WTC11 (cell line): ENCODE measurements around the gene LTF. TPM values are rescaled to one million over a fixed set of nuclear protein-coding genes. Genes with fewer than 3 reads are reported as not detected.

ENCODE experiments used
- ATAC-seq: fragments of 200-7000 bp; cut with Tn5 transposase; 2 replicates; pipeline ENCODE4 v1.10.0; 2021; ENCODE audit warnings: mild to moderate bottlenecking, moderate library complexity
- CTCF ChIA-PET: fragments of 300-600 bp; sonication (Branson Sonifier 250); formaldehyde crosslinking; loops from one replicate; lab custom pipeline; 2021; ENCODE audit warnings: antibody characterized with exemption; lab: Charles Lee
- POLR2A ChIA-PET: fragments of 350-600 bp; sonication (Branson Sonifier 250); formaldehyde crosslinking; loops from one replicate; lab custom pipeline; 2021; ENCODE audit warnings: antibody characterized with exemption; lab: Charles Lee
- DNase-seq: peaks from one replicate; pipeline ENCODE4 v3.0.0; 2021; ENCODE audit warnings: low spot score
- H3K27ac Mint-ChIP-seq: 2 replicates; pipeline ENCODE4 v1.8.0; 2021; ENCODE audit warnings: mixed read lengths
- H3K27me3 Mint-ChIP-seq: 2 replicates; pipeline ENCODE4 v1.8.0; 2021; ENCODE audit warnings: low read depth, mild to moderate bottlenecking, moderate library complexity, mixed read lengths
- H3K36me3 Mint-ChIP-seq: 2 replicates; pipeline ENCODE4 v1.8.0; 2021; ENCODE audit warnings: mixed read lengths
- H3K4me1 Mint-ChIP-seq: 2 replicates; pipeline ENCODE4 v1.8.0; 2022; ENCODE audit warnings: mixed read lengths
- H3K4me3 Mint-ChIP-seq: 2 replicates; pipeline ENCODE4 v1.8.0; 2021; ENCODE audit warnings: mild to moderate bottlenecking, moderate library complexity, mixed read lengths
- H3K9me3 Mint-ChIP-seq: 2 replicates; pipeline ENCODE4 v1.8.0; 2021; ENCODE audit warnings: mixed read lengths
- ELF4 ChIP-seq: sonication (generic); formaldehyde crosslinking; IDR thresholded peaks from 2 replicates; pipeline ENCODE4 v1.8.1; 2022; ENCODE audit warnings: low read depth, mild to moderate bottlenecking, moderate library complexity, missing genetic modification reagents
- ESRRA ChIP-seq: sonication (generic); formaldehyde crosslinking; IDR thresholded peaks from 2 replicates; pipeline ENCODE4 v1.8.1; 2022; ENCODE audit warnings: mild to moderate bottlenecking, missing genetic modification reagents, borderline replicate concordance
- HMGA2 ChIP-seq: fragments of 250-450 bp; sonication (Bioruptor Pico); IDR thresholded peaks from 2 replicates; pipeline ENCODE4 v1.4.0; 2021; ENCODE audit warnings: mild to moderate bottlenecking, moderate library complexity
- NFE2L1 ChIP-seq: sonication (generic); formaldehyde crosslinking; IDR thresholded peaks from 2 replicates; pipeline ENCODE4 v1.8.1; 2023; ENCODE audit warnings: missing genetic modification reagents
- RORB ChIP-seq: fragments of 250-450 bp; sonication (Bioruptor Pico); IDR thresholded peaks from 2 replicates; pipeline ENCODE4 v1.9.0; 2021; ENCODE audit warnings: mild to moderate bottlenecking
- SOX15 ChIP-seq: fragments of 250-450 bp; sonication (Bioruptor Pico); IDR thresholded peaks from 2 replicates; pipeline ENCODE4 v1.9.0; 2021; ENCODE audit warnings: mild to moderate bottlenecking
- ZBTB21 ChIP-seq: sonication (generic); formaldehyde crosslinking; IDR thresholded peaks from 2 replicates; pipeline ENCODE4 v1.8.1; 2023; ENCODE audit warnings: mild to moderate bottlenecking, missing genetic modification reagents, borderline replicate concordance
- ZNF138 ChIP-seq: sonication (generic); formaldehyde crosslinking; conservative IDR thresholded peaks from 2 replicates; pipeline ENCODE4 v1.8.1; 2022; ENCODE audit warnings: mild to moderate bottlenecking, moderate library complexity, missing genetic modification reagents
- ZNF232 ChIP-seq: sonication (generic); formaldehyde crosslinking; IDR thresholded peaks from 2 replicates; pipeline ENCODE4 v1.8.0; 2022; ENCODE audit warnings: mild to moderate bottlenecking, missing genetic modification reagents
- ZNF263 ChIP-seq: sonication (generic); formaldehyde crosslinking; IDR thresholded peaks from 2 replicates; pipeline ENCODE4 v1.8.1; 2022; ENCODE audit warnings: low read depth, mild to moderate bottlenecking, moderate library complexity, missing genetic modification reagents
- ZNF396 ChIP-seq: fragments of 250-450 bp; sonication (Bioruptor Pico); IDR thresholded peaks from 2 replicates; pipeline ENCODE4 v1.8.0; 2021; ENCODE audit warnings: mild to moderate bottlenecking, moderate library complexity, borderline replicate concordance
- total RNA-seq: library from RNA; stranded (reverse); gene quantifications from 3 replicates; pipeline ENCODE4 v1.2.3, GENCODE V29; 2021
- TF ChIP-seq, protein P1 (sequence below): sonication (generic); formaldehyde crosslinking; IDR thresholded peaks from 2 replicates; pipeline ENCODE4 v1.8.1; 2022; ENCODE audit warnings: low read depth, missing genetic modification reagents, borderline replicate concordance
- TF ChIP-seq, protein P2 (sequence below): sonication (generic); formaldehyde crosslinking; IDR thresholded peaks from 2 replicates; pipeline ENCODE4 v1.8.0; 2022; ENCODE audit warnings: mild to moderate bottlenecking, missing genetic modification reagents
- TF ChIP-seq, protein P3 (sequence below): sonication (generic); formaldehyde crosslinking; conservative IDR thresholded peaks from 2 replicates; pipeline ENCODE4 v1.8.1; 2022; ENCODE audit warnings: mild to moderate bottlenecking, missing genetic modification reagents
- TF ChIP-seq, protein P4 (sequence below): sonication (generic); formaldehyde crosslinking; IDR thresholded peaks from 2 replicates; pipeline ENCODE4 v1.8.1; 2023; ENCODE audit warnings: mild to moderate bottlenecking, missing genetic modification reagents, borderline replicate concordance
- TF ChIP-seq, protein P5 (sequence below): fragments of 250-450 bp; sonication (Bioruptor Pico); IDR thresholded peaks from 2 replicates; pipeline ENCODE4 v1.9.0; 2021; ENCODE audit warnings: mild to moderate bottlenecking, borderline replicate concordance
- TF ChIP-seq, protein P6 (sequence below): sonication (generic); formaldehyde crosslinking; IDR thresholded peaks from 2 replicates; pipeline ENCODE4 v1.8.0; 2022; ENCODE audit warnings: mild to moderate bottlenecking, missing genetic modification reagents
- TF ChIP-seq, protein P7 (sequence below): sonication (generic); formaldehyde crosslinking; IDR thresholded peaks from 2 replicates; pipeline ENCODE4 v1.8.0; 2023; ENCODE audit warnings: missing genetic modification reagents
- TF ChIP-seq, protein P8 (sequence below): sonication (generic); formaldehyde crosslinking; IDR thresholded peaks from 2 replicates; pipeline ENCODE4 v1.8.1; 2023; ENCODE audit warnings: mild to moderate bottlenecking, missing genetic modification reagents

Gene LTF
- total RNA-seq, 1 experiment from 2014 or later = 0.22 TPM

DNA sequence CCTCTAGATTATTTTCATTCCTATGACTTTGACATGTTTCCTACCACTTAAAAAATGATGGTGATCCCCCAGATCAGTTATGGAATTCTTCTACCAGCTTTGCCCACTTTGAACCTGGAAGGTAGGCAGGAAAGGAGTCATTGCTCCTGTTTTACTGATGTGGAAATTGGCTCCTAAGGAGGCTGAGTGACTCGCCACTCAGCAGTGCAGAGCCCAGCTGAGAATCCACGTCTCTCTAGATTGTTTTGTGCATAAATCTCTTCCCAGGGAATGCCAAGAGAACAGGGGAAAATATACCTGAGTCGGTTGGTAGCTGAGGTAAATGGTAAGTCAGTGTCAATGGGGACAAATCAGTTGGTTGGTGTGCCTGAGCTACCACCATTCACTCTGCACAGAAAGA is 4.7 kb downstream of the LTF start:
- H3K27me3 Mint-ChIP-seq = peaks cover 29% of the 10 kb centered on the region
- CTCF ChIA-PET = interaction anchor here (1.4 to 2.1 kb wide), 2 partner anchors 10 to 29 kb away, joined by 4 to 11 read pairs; no protein-coding TSS in a partner anchor
- no peak overlapping the region for H3K27ac Mint-ChIP-seq
- POLR2A ChIA-PET = no interaction called here
- ATAC-seq = no peak
- DNase-seq = no peak
- H3K4me1 Mint-ChIP-seq = peaks cover 3% of the 10 kb centered on the region
- peaks cover 7% of the 10 kb centered on the region for H3K36me3 Mint-ChIP-seq
- H3K9me3 Mint-ChIP-seq = peaks cover 17% of the 10 kb centered on the region
- no peak for TF ChIP-seq HMGA2 (CRISPR knock-in tag)
- TF ChIP-seq ZNF138 (CRISPR knock-in tag) = no peak
- TF ChIP-seq ZNF263 (CRISPR knock-in tag) = no peak
- TF ChIP-seq, protein P1, sequence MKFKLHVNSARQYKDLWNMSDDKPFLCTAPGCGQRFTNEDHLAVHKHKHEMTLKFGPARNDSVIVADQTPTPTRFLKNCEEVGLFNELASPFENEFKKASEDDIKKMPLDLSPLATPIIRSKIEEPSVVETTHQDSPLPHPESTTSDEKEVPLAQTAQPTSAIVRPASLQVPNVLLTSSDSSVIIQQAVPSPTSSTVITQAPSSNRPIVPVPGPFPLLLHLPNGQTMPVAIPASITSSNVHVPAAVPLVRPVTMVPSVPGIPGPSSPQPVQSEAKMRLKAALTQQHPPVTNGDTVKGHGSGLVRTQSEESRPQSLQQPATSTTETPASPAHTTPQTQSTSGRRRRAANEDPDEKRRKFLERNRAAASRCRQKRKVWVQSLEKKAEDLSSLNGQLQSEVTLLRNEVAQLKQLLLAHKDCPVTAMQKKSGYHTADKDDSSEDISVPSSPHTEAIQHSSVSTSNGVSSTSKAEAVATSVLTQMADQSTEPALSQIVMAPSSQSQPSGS (CRISPR knock-in tag) = no peak
- TF ChIP-seq ZBTB21 (CRISPR knock-in tag) = no peak
- no peak for TF ChIP-seq NFE2L1 (CRISPR knock-in tag)
- TF ChIP-seq RORB (CRISPR knock-in tag) = no peak
- TF ChIP-seq, protein P2, sequence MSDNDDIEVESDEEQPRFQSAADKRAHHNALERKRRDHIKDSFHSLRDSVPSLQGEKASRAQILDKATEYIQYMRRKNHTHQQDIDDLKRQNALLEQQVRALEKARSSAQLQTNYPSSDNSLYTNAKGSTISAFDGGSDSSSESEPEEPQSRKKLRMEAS (CRISPR knock-in tag) = no peak
- TF ChIP-seq, protein P3, sequence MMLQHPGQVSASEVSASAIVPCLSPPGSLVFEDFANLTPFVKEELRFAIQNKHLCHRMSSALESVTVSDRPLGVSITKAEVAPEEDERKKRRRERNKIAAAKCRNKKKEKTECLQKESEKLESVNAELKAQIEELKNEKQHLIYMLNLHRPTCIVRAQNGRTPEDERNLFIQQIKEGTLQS (CRISPR knock-in tag) = no peak
- H3K4me3 Mint-ChIP-seq = no peak overlapping the region

DNA sequence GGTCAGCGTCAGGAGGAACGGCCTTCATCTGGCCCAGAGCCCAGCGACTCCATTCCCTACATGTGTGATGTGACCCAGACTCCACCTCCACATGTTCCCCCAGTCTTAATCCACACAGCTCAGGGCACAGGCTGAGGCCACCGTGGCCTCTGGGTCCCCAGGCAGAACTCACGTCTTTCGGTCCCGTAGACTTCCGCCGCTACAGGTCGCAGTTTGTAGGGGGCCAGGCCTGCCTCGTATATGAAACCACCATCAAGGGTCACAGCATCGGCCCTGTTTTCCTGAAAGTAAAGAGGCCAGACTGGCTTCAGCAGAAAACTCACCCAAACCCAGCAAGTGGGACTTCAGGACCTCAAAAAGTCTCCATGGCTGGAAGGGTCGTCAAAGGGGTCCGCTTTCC is 8.6 kb downstream of the LTF start:
- Mint-ChIP-seq H3K4me3 (no peak overlapping the region), H3K27me3 (0 out of 2 replicates have a peak, but pooled peaks cover 3% of the 10 kb centered on the region), H3K27ac (no peak overlapping the region), H3K9me3 (peaks cover 12% of the 10 kb centered on the region), H3K4me1 (no peaks in the 10 kb centered on the region), H3K36me3 (peaks cover 7% of the 10 kb centered on the region)
- DNase-seq = no peak
- POLR2A ChIA-PET = no interaction called here
- CTCF ChIA-PET = interaction anchor here (1.3 kb wide), 1 partner anchor 32 kb away, joined by 5 read pairs; no protein-coding TSS in a partner anchor
- ATAC-seq = no peak
- TF ChIP-seq, protein P4, sequence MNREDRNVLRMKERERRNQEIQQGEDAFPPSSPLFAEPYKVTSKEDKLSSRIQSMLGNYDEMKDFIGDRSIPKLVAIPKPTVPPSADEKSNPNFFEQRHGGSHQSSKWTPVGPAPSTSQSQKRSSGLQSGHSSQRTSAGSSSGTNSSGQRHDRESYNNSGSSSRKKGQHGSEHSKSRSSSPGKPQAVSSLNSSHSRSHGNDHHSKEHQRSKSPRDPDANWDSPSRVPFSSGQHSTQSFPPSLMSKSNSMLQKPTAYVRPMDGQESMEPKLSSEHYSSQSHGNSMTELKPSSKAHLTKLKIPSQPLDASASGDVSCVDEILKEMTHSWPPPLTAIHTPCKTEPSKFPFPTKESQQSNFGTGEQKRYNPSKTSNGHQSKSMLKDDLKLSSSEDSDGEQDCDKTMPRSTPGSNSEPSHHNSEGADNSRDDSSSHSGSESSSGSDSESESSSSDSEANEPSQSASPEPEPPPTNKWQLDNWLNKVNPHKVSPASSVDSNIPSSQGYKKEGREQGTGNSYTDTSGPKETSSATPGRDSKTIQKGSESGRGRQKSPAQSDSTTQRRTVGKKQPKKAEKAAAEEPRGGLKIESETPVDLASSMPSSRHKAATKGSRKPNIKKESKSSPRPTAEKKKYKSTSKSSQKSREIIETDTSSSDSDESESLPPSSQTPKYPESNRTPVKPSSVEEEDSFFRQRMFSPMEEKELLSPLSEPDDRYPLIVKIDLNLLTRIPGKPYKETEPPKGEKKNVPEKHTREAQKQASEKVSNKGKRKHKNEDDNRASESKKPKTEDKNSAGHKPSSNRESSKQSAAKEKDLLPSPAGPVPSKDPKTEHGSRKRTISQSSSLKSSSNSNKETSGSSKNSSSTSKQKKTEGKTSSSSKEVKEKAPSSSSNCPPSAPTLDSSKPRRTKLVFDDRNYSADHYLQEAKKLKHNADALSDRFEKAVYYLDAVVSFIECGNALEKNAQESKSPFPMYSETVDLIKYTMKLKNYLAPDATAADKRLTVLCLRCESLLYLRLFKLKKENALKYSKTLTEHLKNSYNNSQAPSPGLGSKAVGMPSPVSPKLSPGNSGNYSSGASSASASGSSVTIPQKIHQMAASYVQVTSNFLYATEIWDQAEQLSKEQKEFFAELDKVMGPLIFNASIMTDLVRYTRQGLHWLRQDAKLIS = no peak
- no peak for TF ChIP-seq ESRRA (CRISPR knock-in tag)
- TF ChIP-seq, protein P5, sequence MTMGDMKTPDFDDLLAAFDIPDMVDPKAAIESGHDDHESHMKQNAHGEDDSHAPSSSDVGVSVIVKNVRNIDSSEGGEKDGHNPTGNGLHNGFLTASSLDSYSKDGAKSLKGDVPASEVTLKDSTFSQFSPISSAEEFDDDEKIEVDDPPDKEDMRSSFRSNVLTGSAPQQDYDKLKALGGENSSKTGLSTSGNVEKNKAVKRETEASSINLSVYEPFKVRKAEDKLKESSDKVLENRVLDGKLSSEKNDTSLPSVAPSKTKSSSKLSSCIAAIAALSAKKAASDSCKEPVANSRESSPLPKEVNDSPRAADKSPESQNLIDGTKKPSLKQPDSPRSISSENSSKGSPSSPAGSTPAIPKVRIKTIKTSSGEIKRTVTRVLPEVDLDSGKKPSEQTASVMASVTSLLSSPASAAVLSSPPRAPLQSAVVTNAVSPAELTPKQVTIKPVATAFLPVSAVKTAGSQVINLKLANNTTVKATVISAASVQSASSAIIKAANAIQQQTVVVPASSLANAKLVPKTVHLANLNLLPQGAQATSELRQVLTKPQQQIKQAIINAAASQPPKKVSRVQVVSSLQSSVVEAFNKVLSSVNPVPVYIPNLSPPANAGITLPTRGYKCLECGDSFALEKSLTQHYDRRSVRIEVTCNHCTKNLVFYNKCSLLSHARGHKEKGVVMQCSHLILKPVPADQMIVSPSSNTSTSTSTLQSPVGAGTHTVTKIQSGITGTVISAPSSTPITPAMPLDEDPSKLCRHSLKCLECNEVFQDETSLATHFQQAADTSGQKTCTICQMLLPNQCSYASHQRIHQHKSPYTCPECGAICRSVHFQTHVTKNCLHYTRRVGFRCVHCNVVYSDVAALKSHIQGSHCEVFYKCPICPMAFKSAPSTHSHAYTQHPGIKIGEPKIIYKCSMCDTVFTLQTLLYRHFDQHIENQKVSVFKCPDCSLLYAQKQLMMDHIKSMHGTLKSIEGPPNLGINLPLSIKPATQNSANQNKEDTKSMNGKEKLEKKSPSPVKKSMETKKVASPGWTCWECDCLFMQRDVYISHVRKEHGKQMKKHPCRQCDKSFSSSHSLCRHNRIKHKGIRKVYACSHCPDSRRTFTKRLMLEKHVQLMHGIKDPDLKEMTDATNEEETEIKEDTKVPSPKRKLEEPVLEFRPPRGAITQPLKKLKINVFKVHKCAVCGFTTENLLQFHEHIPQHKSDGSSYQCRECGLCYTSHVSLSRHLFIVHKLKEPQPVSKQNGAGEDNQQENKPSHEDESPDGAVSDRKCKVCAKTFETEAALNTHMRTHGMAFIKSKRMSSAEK (CRISPR knock-in tag) = no peak
- TF ChIP-seq, protein P6, sequence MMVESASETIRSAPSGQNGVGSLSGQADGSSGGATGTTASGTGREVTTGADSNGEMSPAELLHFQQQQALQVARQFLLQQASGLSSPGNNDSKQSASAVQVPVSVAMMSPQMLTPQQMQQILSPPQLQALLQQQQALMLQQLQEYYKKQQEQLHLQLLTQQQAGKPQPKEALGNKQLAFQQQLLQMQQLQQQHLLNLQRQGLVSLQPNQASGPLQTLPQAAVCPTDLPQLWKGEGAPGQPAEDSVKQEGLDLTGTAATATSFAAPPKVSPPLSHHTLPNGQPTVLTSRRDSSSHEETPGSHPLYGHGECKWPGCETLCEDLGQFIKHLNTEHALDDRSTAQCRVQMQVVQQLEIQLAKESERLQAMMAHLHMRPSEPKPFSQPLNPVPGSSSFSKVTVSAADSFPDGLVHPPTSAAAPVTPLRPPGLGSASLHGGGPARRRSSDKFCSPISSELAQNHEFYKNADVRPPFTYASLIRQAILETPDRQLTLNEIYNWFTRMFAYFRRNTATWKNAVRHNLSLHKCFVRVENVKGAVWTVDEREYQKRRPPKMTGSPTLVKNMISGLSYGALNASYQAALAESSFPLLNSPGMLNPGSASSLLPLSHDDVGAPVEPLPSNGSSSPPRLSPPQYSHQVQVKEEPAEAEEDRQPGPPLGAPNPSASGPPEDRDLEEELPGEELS = no peak
- TF ChIP-seq, protein P7, sequence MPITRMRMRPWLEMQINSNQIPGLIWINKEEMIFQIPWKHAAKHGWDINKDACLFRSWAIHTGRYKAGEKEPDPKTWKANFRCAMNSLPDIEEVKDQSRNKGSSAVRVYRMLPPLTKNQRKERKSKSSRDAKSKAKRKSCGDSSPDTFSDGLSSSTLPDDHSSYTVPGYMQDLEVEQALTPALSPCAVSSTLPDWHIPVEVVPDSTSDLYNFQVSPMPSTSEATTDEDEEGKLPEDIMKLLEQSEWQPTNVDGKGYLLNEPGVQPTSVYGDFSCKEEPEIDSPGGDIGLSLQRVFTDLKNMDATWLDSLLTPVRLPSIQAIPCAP = no peak
- TF ChIP-seq ELF4 (CRISPR knock-in tag) = no peak
- no peak for TF ChIP-seq ZNF232
- TF ChIP-seq, protein P8, sequence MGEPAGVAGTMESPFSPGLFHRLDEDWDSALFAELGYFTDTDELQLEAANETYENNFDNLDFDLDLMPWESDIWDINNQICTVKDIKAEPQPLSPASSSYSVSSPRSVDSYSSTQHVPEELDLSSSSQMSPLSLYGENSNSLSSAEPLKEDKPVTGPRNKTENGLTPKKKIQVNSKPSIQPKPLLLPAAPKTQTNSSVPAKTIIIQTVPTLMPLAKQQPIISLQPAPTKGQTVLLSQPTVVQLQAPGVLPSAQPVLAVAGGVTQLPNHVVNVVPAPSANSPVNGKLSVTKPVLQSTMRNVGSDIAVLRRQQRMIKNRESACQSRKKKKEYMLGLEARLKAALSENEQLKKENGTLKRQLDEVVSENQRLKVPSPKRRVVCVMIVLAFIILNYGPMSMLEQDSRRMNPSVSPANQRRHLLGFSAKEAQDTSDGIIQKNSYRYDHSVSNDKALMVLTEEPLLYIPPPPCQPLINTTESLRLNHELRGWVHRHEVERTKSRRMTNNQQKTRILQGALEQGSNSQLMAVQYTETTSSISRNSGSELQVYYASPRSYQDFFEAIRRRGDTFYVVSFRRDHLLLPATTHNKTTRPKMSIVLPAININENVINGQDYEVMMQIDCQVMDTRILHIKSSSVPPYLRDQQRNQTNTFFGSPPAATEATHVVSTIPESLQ (CRISPR knock-in tag) = no peak
- TF ChIP-seq ZNF396 (CRISPR knock-in tag) = no peak
- TF ChIP-seq SOX15 (CRISPR knock-in tag) = no peak
